ENCODE results near the gene HSD11B1L.

HSD11B1L gene

DNA sequence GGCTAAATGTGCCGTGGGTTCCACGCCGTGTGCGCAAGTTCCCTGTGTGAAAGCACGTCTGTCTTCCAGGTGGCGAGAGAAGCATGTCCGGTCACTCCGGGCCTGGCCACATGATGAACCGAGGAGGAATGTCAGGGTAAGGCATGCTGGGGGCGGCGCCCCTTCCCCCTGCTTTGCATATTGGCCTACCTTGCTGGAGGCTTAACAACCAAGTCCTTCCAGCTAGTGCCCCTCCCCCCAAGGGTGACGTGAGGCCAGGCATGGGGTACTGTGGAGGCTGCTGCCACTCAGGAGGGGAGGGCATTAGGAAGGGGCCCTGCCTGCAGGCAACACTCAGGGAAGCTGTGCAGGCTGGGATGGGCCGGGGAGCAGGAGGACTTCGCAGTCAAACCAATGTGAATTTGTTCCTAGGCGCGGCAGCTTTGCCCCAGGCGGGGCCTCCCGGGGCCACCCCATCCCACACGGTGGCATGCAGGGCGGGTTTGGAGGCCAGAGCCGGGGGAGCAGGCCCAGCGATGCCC is 13.0 kb upstream of the HSD11B1L start:
- no peak for DNase-seq (ENCODE audit: low read depth in 2 of 2)

DNA sequence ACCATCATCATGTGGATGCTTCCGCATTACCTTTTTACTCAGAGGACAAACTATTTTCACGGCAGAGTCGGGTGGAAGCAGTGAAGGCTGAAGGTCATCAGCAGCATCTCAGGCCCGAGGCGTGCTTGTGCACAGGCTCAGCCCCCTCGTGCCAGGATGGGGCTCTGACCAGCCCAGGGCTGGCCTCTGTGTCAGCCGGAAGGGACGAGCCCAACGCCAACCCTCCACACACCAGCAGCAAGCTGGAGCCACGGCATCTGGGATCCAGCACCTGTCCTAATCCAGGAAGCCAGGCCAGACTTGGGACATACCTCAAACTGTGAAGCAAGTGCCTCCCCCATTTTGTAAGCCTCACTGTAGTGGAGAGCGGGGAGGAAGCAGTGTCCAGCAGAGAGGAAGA is 11.6 kb upstream of the HSD11B1L start:
- no peak for DNase-seq (ENCODE audit: low read depth in 2 of 2)

DNA sequence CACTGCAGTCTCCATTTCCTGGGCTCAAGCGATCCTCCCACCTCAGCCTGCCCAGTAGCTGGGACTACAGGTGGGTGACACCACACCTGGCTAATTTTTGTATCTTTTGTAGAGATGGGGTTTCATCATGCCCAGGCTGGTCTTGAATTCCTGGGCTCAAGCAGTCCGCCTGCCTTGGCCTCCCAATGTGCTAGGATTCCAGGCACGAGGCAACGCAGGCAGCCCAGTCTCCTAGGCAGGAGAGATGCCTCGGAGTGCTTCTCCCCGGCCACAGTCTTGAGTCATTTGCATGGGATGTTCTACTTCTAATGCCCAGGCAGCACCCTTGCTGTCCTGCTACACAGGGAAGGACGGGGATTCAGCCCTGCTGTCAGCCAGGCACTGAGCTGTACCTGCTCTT is 9.2 kb upstream of the HSD11B1L start:
- no peak for DNase-seq (ENCODE audit: low read depth in 2 of 2)

DNA sequence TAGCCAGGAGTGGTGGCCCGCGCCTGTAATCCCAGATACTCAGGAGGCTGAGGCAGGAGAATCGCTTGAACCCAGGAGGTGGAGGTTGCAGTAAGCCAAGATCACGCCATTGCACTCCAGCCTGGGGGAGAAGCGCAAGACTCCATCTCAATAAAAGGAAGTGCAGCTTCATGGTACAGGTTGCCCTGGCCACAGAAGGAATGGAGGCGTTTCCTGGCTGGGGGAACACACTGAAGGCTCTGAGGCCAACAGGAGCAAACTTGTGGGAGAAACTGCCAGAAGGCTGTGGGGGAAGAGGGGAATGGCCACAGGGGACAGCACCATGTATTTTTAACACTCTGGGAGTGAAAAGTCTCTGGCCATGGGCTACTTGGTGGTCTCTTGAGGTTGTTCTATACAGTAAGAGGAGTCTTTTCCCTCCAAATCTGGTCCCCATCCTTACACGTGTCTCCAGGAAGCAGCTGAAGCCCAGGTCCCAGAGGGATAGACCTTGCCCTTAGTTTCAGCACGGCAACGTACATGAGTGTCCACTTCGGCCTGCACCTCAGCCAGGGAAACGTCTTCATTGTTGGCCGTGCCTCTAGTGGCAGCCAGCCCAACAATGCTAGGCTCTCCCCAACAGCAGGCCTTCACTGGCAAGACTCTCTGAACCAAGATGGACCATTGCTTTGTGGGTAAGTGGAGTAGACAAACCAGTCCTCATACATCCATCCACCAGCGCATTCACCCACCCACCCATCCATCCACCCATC is 7.9 kb upstream of the HSD11B1L start:
- DNase-seq (ENCODE audit: low read depth in 2 of 2) = no peak

DNA sequence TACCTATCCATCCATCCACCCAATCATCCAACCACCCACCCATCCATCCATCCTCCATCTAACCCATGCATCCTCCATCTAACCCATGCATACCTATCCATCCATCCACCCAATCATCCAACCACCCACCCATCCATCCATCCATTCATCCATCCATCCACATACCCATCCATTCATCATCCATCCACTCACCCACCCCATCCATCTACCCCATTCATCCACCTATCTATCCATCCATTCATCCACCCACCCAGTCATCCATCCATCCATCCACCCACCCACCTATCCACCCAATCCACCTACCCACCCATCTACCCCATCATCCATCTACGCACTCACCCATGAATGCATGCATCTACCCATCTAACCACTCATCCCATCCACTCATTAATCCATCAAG is 7.1 kb upstream of the HSD11B1L start:
- no peak for DNase-seq (ENCODE audit: low read depth in 2 of 2)

DNA sequence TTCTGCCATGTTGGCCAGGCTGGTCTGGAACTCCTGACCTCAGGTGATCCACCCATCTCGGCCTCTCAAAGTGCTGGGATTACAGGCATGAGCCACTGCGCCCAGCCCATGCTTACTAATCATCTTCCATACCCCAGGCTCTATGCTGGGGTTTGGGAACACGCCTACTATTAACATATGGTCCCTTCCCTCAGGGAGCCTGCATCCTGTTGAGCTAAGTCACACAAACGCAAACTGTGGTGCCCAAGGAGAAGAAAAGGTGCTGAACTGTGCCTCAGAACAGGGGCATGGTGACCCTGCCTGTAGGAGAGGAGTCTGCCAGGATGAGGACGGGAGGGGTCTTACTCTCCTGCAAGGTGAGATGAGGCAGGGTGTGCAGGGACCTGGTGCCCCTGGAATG is 6.1 kb upstream of the HSD11B1L start:
- DNase-seq (ENCODE audit: low read depth in 2 of 2) = no peak

DNA sequence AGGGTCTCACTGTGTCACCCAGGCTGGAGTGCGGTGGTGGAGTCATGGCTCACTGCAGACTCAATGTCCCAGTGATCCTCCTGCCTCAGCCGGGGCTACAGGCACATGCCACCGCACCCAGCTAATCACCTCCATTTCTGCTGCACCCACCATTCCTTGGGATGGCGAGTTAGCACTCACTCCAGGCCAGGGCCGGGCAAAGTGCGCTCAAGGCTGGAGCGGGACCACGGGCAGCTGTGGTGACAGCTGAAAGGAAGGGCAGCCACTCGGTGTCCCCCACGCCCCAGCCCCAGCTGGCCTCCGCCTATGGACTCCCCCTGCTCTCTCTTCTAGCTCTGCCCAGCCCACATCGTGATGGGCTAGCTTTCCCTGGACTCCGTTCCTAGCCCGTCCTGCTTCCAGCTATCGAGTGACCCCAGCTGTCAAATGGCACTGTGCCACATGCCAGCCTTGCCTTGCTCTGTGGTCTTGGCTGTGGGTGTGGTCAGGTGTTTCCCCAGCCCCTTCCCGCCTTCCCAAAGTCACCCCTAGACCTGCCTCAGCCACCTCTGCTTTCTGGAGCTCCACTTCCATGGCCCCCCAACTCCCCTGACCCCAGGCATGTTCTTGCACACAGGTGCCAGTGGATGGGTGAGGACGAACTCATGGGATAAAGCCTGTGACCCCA is 4.6 kb upstream of the HSD11B1L start:
- no peak for DNase-seq (ENCODE audit: low read depth in 2 of 2)

DNA sequence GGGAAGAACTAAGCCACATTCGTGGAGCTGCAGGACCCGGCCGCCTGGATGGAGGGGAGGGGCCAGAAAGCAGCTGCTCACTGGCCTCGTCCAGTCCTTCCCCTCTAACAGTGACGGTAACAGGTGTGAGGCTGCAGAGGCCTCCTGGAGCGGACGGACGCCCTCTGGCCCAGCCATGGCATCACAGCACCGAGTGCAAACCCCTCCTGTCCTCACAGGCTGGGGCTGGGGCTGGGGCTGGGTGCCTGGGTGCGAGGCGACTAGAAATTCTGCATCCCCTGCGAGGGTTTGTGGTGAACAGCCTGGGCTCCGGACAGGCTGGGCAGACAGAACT is 4.1 kb upstream of the HSD11B1L start:
- no peak for DNase-seq (ENCODE audit: low read depth in 2 of 2)

DNA sequence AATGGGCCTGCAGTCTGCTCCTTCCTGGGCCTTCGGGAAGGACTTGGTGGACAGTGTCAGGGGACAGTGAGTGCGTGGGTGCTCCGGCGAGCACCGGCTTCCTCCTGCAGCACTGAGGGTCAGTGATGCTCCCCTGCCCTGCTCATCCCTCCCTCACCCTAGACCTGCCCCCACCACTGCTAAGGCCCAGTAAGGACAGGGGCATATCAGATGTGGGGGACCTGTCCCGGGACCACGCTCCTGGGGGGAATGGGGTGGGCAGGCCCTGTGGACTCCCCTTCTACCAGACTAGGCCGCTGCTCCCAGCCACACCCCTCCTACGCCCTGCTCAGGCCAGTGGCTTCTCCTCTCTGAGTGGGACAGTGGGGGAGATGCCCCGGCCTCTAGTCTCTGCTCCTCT is 3.7 kb upstream of the HSD11B1L start:
- DNase-seq (ENCODE audit: low read depth in 2 of 2) = no peak

DNA sequence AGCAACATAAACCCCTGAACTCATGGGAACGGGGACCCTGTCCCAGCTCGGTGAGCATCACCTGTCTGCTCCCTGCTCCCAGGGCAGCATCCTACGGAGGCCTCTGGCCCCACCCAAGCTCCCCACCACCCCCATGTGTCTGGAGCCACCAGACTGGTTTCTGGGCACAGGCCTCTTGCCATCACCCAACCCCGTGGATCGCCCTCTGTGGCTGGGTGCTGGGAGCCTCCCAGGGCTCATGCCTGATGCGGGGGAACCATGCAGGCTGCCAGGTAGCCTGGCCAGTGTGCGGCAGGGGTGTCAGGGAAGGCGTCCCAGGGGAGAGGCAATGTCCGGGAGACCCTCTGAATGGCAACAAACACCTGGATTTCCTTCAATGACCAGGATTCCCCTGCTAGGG is 3.2 kb upstream of the HSD11B1L start:
- DNase-seq (ENCODE audit: low read depth in 2 of 2) = no peak

DNA sequence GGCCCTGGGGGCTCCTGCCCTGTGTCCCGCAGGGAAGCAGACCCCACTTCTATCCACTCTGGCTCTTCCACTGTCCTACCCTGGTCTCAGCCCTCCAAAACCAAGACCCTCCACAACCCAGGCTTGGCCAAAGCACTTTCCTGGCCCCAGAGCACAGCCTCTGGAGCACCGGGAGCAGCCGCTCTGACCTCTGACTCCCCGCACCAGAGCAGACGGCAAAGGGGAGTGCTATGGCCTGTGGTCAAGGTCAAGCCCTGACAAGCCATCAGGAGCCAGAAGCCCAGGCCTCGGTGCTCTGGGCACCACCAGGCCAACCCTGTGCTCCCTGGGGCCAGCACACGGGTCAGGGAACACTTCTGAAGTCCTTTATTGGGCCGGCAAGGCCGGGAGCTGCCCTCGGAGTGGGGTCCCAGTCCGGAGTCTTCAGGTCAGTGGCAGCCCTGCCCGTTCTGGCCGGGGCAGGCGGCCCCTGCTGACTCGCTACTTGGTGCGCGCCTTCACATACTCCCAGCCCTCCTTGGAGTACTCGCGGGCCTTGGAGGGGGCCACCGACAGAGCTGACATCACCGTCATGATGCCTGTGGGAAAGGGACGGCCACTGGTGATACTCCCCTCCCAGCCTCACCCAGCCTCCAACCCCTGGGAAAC is 2.6 kb upstream of the HSD11B1L start:
- DNase-seq (ENCODE audit: low read depth in 2 of 2) = no peak

DNA sequence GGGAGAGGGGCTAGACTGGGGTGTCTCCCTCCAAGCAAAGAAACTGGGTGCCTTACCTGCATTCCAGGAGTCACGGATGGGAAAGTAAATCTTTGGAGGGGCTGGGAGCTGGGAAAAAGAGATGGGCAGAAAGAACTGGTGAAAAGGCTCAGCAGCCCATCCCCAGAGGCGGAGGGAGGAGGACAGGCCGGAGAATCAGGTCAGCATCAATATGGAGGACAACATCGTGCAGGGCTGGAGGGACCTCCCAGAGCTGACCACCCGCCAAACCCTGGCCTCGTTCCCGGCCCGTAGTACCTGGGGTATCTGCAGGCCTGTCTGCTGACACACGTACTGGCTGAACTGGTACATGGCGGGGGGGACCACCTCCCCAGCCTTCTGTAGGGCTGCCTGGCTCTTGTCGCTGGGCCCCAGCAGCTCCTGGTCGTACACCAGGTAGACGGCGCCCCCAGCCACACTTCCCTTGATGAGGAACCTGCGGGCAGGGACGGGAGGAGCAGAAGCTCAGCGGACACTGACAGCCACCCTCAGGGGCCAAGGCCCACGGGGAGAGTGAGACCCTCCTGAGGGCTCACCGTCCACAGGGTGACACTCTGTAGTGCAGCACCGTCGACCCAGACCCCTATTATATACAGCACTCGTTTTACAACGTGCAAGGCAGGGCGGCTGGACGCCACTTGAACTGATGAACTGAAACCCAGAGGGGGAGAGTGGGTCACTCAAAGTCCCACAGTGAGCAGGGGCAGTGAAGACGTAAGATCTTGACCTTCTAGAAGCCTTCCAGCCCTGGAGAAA is 1.3 kb upstream of the HSD11B1L start:
- DNase-seq (ENCODE audit: low read depth in 2 of 2) = no peak

DNA sequence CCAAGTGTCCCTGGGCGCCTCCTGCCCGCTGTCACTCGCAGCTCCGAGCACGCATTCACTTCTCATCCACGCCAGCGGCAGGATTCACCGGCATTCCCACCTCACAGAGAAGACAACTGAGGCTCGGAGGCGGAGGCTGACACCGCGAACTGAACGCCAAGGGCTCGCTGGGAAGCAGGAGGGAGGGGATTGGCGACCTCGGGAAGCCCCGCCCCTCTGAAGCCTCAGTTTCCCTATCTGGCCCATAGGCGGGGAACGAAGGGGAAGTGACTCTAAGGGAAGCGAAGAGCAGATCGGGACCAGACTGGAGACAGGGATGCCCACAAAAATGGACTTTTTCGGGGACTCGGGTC is 767 bp upstream of the HSD11B1L start:
- DNase-seq (ENCODE audit: low read depth in 2 of 2) = no peak

DNA sequence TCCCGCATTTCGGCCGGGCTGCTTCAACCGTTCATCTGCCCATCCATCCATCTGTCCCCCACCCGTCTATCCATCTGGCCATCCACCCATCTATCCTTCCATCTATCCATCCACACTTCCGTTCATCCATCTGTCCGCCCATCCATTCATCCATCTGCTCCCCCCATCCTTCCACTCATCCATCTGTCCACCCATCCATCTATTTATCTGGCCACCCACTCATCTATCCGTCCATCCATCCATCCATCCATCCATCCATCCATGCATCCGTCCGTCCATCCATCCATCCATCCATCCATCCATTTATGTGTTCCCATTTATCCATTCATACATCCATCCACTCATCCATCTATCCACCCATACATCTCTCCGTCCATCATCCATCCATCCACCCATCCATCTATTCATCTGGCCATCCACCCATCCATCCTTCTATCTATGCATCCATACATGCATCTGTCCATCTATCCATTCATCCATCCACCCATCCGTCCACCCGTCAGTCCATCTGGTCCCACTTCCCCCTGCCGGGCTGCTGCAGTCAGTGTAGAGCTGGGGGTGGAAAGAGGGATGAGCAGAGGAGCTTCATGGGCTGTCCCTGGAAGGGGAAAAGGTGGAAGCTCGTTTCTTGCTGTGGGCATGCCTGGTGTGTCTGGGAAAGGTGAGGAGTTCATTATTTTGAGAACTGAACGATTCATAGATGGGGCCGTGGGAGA is 722 bp downstream of the HSD11B1L start:
- no peak for DNase-seq (ENCODE audit: low read depth in 2 of 2)

DNA sequence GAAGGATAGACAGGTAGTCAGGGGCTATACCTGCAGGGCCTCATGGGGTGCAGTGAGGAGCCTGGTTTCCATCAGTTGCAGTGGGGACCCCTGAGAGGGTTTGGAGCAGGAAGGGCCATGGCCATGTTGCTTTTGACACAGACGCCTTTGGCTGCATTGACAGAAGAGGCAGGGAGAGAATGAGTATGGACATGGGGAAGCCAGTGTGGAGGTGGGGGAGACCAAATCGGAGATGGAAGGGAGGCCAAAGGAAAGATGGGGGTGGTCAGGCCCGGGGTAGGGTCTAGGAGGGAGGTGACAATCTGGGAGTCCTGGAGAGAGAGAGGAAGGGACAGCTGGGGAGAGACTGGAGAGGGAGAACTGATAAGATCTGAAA is 1.3 kb downstream of the HSD11B1L start:
- DNase-seq (ENCODE audit: low read depth in 2 of 2) = no peak

DNA sequence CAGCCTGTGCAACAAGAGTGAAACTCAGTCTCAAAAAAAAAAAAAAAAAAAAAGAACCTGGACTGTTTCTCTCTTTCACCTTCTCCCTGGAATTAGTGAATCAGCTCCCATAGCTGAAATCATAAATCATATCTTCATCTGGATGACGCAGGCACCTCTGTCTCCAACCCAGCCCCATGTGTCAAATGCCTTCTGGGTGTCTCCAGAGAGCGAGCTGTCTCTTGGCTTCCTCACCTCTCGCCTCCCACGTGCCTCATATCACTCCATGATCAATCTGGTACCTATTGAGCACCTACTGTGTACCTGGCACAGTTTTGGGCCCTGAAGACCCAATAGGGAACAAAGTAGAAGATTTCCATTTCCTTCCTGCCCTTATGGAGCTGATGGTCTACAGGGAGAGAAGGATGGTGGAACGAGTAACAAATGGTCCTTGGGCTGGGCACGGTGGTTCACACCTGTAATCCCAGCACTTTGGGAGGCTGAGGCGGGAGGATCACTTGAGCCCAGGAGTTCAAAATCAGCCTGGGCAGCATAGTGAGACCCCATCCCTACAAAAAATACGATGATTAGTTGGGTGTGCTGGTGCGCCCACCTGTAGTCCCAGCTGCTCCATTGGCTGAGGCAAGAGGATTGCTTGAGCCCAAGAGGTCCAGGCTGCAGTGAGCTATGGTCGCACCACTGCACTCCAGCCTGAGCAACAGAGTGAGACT is 2.5 kb downstream of the HSD11B1L start:
- no peak for DNase-seq (ENCODE audit: low read depth in 2 of 2)

DNA sequence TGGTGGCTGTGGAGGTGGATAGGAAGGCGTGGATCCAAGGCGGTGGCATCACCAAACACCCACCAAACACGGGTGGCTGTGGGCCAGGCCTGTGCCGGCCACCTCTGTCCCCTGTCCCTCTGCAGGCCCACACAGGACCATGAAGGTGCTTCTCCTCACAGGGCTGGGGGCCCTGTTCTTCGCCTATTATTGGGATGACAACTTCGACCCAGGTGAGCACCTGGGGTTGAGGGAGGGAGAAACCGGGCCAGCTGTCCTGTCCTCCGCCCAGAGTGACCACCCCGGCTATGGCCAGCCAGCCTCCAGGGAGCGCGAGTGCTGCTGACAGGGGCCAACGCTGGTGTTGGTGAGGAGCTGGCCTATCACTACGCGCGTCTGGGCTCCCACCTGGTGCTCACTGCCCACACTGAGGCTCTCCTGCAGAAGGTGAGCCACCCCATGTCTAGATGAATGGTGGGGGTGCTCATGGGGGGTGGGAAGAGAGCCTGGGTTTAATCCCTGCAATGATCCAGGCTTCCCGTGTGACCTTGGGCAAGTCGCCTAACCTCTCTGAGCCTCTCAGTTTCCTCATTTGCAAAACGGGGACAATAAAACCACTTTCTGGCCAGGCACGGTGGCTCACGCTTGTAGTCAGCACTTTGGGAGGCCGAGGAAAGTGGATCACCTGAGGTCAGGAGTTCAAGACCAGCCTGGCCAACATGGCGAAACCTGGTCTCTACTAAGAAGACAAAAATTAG is 4.0 kb downstream of the HSD11B1L start:
- DNase-seq (ENCODE audit: low read depth in 2 of 2) = no peak

DNA sequence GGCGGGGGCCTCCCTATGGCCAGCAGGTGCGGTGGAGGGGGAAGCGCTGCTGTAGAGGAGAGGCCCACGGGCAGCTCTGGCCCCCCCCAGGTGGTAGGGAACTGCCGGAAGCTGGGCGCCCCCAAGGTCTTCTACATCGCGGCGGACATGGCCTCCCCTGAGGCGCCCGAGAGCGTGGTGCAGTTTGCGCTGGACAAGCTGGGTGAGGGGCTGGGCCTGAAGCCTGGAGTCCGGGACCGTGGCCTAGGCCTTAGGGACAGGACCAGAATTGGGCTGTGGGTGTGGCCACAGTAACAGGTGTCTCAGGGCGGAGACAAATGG is 5.5 kb downstream of the HSD11B1L start:
- no peak for DNase-seq (ENCODE audit: low read depth in 2 of 2)

DNA sequence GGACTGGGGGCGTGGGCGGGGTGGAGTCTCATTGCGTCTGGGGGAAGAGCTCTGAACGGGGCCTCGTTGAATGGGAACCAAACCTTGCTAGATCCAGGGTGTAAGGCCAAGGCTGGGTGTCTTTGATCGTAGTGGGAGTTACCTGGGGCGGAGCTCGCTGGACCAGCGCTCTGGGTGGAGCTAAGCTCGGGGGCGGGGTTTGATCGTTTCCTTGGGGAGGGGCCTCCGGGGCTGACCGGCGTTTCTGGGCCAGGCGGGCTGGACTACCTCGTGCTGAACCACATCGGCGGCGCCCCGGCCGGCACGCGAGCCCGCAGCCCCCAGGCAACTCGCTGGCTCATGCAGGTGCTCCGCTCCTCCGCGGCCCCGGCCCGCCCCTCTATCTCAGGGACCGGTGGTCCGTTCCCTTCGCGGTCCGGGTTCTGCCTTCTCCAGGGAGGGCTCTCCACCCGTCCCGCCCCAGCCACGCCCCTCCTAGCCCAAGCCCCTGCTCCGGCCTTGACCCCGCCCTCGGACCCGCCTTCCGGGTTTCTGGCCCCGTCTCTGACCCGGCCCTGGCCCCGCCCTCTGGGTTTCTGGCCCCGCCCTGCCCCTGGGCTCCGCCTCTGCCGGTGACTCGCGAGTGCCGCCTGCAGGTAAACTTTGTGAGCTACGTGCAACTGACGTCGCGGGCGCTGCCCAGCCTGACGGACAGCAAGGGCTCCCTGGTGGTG is 6.0 kb downstream of the HSD11B1L start:
- DNase-seq (ENCODE audit: low read depth in 2 of 2) = peak; percentile 90 to 93
